PFSK-1 (cell line): ENCODE results near the gene RAB31.

Experiments used
- POLR2AphosphoS5 ChIP-seq: IDR thresholded peaks from 2 replicates; pipeline ENCODE4 v1.6.1; 2012; ENCODE audit warnings: low read depth, mild to moderate bottlenecking, control low read depth, low read length, moderate library complexity
- TAF1 ChIP-seq: IDR thresholded peaks from 2 replicates; pipeline ENCODE4 v1.6.1; 2012; ENCODE audit warnings: low read length, control low read depth, borderline replicate concordance; ENCODE audit not compliant: insufficient read depth

- TF ChIP-seq POLR2AphosphoS5 (no peak), TAF1 (no peak)
These were observed 190.9 kb downstream of the RAB31 start for GRCh38 chr18:9898792-9899549.
